ENCODE results near the gene AGO4.
"Not testable (repeated sequence)": the region's sequence is repeated elsewhere in the genome, so short reads cannot be mapped to it uniquely, and the experiment has no call there.

Gene AGO4

GRCh38 chr1:35797380-35797779, 10.4 kb upstream of the AGO4 start:
- TF ChIP-seq CTCF (IDR thresholded peaks at IDR 0.05; ENCODE audit: low read depth, low read length, missing control alignments) = no peak
- DNase-seq (ENCODE audit: extremely low read depth, low read depth) = no peak
- H3K4me3 ChIP-seq (replicated peaks; ENCODE audit: low read depth, low read length) = no peak overlapping the region

GRCh38 chr1:35798019-35798418, 9.8 kb upstream of the AGO4 start:
- H3K4me3 ChIP-seq (replicated peaks; ENCODE audit: low read depth, low read length) = not testable (repeated sequence)

GRCh38 chr1:35800167-35800887, 7.5 kb upstream of the AGO4 start:
- not testable (repeated sequence) for DNase-seq (ENCODE audit: extremely low read depth, low read depth); H3K4me3 ChIP-seq (replicated peaks; ENCODE audit: low read depth, low read length)

More at GRCh38 chr1:35798019-35798418, 9.8 kb upstream of the AGO4 start:
- DNase-seq (ENCODE audit: extremely low read depth, low read depth) = not testable (repeated sequence)

GRCh38 chr1:35808450-35809113, 766 bp downstream of the AGO4 start:
- H3K4me3 ChIP-seq (replicated peaks; ENCODE audit: low read depth, low read length) = peak overlapping the region; percentile 61
- TF ChIP-seq CTCF (IDR thresholded peaks at IDR 0.05; ENCODE audit: low read depth, low read length, missing control alignments) = no peak
- DNase-seq (ENCODE audit: extremely low read depth, low read depth) = no peak

GRCh38 chr1:35809114-35810095, 1.6 kb downstream of the AGO4 start:
- H3K4me3 ChIP-seq (replicated peaks; ENCODE audit: low read depth, low read length) = peak overlapping the region; percentile 61
- no peak for DNase-seq (ENCODE audit: extremely low read depth, low read depth)
- no peak for TF ChIP-seq CTCF (IDR thresholded peaks at IDR 0.05; ENCODE audit: low read depth, low read length, missing control alignments)

GRCh38 chr1:35810096-35810881, 2.5 kb downstream of the AGO4 start:
- no peak for DNase-seq (ENCODE audit: extremely low read depth, low read depth)
- no peak overlapping the region for H3K4me3 ChIP-seq (replicated peaks; ENCODE audit: low read depth, low read length)
- no peak for TF ChIP-seq CTCF (IDR thresholded peaks at IDR 0.05; ENCODE audit: low read depth, low read length, missing control alignments)

- not testable (repeated sequence) for DNase-seq (ENCODE audit: extremely low read depth, low read depth); H3K4me3 ChIP-seq (replicated peaks; ENCODE audit: low read depth, low read length)
Measured at GRCh38 chr1:35812754-35813153, 4.9 kb downstream of the AGO4 start.
